Endometrium (tissue), 2 donors: ENCODE data around the gene TEKT5.

ENCODE experiments used
- FAIRE-seq: peaks from 2 replicates; lab custom pipeline; 2012; peaks lifted over from hg19 to GRCh38; lab: Jason Lieb, UNC
- donor health status: control.
- donor health status: control.

Gene TEKT5

DNA sequence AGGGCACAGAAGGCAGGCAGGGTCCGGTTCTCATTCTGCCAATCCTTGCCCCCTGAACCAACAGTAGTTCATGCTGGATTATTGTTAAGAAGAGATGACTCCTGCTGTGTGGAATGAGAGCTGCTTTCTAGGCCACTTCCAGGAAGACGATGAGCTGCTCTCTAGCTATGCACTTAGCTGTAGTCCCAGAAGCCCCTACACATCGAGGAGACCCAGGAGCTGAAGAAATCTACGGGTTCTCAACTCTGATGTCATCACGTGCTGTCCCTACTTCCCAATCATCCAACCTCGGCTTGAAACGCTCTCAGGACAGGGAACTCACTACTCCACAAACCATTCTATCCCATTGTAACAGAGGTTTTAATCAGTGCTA, 85.3 kb downstream of the TEKT5 start:
- no peak for FAIRE-seq

DNA sequence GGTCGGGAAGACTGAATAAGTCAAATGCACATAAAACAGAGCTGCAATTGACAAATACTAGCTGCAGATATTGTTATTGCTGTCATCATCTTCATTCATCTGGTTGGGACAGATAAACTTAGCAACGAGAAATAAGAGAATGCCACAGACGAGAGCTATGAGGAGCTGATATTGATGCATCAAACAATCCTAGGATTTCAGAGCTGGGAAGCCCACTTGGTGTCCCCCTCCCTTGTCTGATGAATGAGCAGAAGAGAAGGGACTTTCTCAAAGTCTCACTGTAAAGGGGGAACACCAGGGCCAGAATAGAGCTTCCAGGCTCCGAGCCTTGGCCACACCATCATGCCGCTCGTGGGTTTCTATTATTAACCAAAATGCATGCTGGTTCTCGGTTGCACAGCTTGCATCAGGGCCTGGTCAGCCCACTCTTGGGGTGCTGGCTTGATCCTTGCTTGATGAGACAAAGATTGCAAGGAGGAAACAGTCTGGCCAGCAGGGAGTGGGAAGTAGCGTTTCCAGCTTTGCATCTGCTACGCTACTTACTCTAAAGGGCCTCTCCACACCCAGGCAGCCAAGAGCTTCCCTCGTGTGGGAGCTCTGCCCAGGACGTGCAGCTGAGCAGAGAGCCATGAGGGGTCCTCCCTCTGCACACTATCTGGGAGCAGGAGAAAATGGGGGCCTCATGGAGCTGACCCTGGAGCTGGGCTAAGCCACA, 85.9 kb downstream of the TEKT5 start:
- no peak for FAIRE-seq

DNA sequence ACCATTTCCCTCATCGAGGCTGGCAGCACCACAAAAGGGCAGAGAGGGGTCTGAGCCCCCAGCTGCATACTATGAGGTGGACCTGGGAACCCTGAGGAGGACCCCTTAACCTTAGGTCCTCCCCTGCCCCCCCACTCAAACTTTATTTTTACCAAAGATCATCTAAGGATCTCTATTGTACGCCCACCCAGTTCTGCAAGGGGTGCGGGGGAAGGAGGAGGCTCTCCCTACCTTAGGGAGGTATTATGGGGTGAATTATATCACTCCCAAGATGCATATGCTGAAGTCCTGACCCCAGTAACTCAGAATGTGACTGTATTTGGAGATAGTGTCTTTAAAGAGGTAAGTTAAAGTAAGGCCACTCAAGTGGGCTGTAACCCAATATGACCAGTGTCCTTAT, 87.6 kb downstream of the TEKT5 start:
- no peak for FAIRE-seq

DNA sequence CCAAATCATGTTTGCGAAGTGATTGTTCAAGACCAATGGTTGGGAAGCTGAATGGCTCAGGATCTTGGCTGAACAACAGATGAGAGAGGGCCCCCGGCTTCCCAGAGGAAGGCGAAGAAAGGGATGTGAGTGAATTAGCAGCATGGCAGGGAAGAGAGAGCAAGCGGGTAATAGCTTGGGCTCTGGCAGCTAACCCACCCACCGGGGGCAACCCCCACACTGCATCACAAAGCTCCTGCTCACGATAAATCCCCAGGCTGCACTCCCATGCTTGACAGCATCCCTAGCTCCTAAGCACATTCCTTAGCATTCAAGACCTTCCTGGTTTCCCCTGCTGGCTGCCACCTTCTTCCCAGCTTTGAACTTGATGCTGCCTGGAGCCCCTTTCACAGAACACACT, 88.1 kb downstream of the TEKT5 start:
- FAIRE-seq, result no peak

GRCh38 chr16:10605636-10606035, 89.1 kb downstream of the TEKT5 start:
- FAIRE-seq, result no peak

DNA sequence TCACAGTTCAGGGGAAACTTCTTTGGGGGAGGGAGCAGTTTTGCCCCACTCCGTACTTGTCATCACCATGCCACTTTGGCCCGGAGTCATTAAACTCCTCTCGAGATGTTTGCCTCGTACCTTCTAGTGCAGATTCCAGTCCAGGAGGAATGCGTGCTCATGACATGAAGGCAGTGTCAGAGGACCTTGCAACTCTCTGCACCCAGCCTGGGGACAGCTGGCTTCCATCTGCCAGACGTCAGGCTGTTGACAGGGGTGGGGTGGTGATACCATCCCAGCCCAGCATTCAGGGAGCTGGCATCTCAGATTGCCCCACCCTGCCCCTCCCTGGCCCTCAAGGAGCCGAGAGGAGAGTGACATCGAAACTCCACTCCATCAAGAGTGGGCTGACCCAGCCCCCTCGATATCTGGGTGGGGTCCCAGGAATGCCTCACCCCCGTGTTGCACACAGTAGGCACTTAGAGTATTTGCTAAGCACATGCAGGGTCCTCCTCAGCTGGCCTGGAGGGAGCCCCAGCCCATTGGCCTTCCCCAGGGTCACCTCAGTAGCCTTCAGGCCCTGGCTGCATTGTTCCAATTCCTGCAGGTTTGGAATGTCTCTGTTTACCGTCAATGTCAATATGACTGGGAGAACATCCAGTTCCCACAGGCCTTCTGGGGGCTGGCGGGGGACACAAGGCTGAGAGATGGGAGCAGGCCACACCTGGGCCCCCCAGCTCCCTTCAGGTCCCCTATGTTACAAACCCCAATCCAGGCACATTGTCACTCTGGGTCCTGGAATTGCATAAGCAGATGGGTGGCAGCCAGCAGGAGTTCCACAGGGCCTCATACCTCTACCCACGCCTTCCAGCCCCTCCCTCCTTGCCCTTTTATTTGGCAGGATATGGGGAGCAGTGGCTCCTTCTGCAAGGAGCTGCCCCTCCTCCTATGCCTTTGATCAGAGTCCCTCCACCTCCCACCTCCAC, 93.0 kb downstream of the TEKT5 start:
- FAIRE-seq, result no peak

GRCh38 chr16:10600782-10601443, 93.8 kb downstream of the TEKT5 start:
- FAIRE-seq, result no peak

DNA sequence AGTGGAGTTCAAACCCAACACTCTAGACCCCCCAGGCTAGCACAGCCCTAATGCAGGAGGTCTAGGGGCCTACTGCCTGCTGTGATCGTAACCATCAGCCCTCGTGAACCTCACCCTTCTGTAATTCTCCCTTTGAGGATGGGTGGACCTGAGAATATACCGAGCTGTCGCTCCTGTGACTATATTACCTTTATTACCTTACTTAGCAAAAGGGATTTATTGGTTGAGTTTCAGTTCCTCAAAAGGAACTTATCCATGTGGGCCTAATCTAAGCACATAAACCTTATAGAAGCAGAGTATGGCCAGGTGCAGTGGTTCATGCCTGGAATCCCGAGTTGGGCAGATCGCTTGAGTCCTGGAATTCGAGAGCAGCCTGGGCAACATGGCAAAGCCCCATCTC, 95.1 kb downstream of the TEKT5 start:
- no peak for FAIRE-seq

- no peak for FAIRE-seq
Measured at GRCh38 chr16:10598157-10598556, 96.6 kb downstream of the TEKT5 start.

- no peak for FAIRE-seq
Measured at GRCh38 chr16:10597187-10597601, 97.5 kb downstream of the TEKT5 start.

DNA sequence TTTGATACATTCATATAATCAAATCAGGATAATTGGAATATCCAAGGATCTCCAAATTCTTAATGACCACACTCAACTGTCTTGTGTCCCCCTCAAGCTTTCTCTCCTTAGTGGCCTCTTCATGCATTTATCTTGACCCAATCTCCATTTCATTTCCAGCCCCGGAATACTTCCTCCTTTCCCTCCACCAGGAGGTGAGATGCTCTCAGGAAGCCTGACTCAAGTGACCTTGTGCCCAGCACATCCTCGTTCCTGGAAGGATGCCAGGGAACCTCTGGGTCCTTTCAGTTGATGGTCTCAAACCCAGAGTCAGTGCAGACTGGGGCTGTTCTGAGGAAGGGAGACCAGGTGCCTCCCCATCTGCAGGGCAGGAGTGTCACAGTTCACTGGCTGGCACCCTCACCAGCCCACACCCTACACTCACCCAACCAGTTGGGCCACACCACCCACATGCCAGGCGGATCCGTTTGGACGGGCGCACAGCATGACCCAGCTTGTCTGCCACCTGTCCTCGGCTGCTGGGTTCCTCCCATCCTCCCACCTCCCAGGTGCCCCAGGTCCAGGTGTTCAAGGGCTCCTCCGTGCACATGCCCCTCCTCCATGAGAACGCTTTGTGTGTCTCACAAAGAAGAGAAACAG, 100.3 kb downstream of the TEKT5 start:
- no peak for FAIRE-seq

GRCh38 chr16:10592611-10593010, 102.1 kb downstream of the TEKT5 start:
- FAIRE-seq, result no peak

GRCh38 chr16:10590342-10590741, 104.4 kb downstream of the TEKT5 start:
- no peak for FAIRE-seq

GRCh38 chr16:10589109-10589508, 105.6 kb downstream of the TEKT5 start:
- FAIRE-seq, result no peak

- no peak for FAIRE-seq
Measured at GRCh38 chr16:10587622-10588021, 107.1 kb downstream of the TEKT5 start.

- no peak for FAIRE-seq
Measured at GRCh38 chr16:10584981-10585438, 109.7 kb downstream of the TEKT5 start.

DNA sequence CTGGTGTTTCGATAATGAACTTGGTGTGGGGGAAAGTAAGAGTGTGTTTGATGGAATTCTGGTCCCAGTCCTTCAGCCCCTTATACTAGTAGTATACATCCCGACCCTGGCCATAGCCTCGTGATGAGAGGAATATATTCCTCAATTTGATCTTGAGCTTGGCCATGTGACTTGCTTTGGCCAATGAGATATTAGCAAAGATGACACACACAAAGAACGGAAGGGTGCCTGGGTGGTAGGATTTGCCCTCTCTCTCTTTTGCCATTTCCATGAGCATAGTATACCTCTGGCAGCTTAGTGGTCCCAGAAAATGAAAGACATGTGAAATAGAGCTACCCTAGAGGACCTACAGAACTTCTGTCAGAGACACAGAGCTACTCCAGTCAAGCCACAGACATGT, 111.5 kb downstream of the TEKT5 start:
- FAIRE-seq, result no peak

- no peak for FAIRE-seq
Measured at GRCh38 chr16:10581507-10581906, 113.2 kb downstream of the TEKT5 start.

- FAIRE-seq, result no peak
Measured at GRCh38 chr16:10580883-10581247, 113.9 kb downstream of the TEKT5 start.

GRCh38 chr16:10579965-10580882, 114.5 kb downstream of the TEKT5 start, which contains the start of gene EMP2:
EMP2 (minus strand) TSS chr16:10580598; CDS start chr16:10547617, 32,981 bp downstream.
- no peak for FAIRE-seq

- FAIRE-seq, result no peak
Measured at GRCh38 chr16:10579575-10579964, 115.2 kb downstream of the TEKT5 start.
